ENCODE data around the gene TCEAL6.

DNA sequence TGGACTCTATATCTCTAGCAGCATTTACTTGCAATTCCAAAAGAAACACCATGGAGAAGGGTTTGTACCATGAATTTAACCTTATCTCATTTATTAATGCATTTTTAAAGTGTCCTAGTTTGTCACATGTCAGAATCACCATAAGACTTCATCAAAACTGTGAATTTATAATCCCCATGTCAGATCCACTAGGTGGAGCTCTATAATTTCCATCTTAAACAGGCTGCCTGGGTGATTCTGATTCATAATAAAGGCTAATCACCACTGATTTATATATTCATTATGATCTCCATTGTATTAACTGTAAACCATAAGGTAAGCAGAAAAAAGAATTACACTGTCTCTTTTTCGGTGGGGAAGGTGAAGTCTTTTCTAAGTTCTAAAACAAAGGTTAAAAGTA lies 12.8 kb downstream of the TCEAL6 start:
- TF ChIP-seq, protein P1, sequence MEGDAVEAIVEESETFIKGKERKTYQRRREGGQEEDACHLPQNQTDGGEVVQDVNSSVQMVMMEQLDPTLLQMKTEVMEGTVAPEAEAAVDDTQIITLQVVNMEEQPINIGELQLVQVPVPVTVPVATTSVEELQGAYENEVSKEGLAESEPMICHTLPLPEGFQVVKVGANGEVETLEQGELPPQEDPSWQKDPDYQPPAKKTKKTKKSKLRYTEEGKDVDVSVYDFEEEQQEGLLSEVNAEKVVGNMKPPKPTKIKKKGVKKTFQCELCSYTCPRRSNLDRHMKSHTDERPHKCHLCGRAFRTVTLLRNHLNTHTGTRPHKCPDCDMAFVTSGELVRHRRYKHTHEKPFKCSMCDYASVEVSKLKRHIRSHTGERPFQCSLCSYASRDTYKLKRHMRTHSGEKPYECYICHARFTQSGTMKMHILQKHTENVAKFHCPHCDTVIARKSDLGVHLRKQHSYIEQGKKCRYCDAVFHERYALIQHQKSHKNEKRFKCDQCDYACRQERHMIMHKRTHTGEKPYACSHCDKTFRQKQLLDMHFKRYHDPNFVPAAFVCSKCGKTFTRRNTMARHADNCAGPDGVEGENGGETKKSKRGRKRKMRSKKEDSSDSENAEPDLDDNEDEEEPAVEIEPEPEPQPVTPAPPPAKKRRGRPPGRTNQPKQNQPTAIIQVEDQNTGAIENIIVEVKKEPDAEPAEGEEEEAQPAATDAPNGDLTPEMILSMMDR (IDR thresholded peaks at IDR 0.05): peak in 2 of 4 experiments; percentile 14 to 18
- no peak for TF ChIP-seq POLR2A (IDR thresholded peaks at IDR 0.05)

Data from uterus (tissue), 2 donors.